Measurements from ENCODE around the gene SPATA6L. TPM values are rescaled to one million over a fixed set of nuclear protein-coding genes. Genes with fewer than 3 reads are reported as not detected.

Gene SPATA6L
- total and polyA plus RNA-seq, 2 of the 13 experiments (the other 11 are each of a cell fraction or from before 2014, with no cell fraction given): 1.1 to 1.9 TPM

DNA sequence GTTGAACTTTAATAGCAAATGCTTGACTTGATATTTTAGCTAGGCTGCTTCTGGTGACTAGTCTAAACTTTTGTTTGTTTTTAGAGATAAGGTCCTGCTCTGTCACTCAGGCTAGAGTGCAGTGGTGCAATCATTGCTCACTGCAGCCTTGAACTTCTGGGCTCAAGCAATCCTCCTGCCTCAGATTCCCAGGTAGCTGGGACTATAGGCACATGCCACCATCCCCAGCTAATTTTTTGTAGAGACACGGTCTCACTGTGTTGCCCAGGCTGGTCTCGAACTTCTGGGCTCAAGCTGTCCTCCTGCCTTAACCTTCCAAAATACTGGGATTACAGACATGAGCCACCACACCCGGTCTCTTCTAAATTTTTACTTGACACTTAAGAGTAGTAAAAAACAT is 33.8 kb upstream of the SPATA6L start (continued):
- no peak for TF ChIP-seq NONO (IDR thresholded peaks at IDR 0.05)
- TF ChIP-seq NONO (CRISPR knock-in tag; conservative IDR thresholded peaks at IDR 0.05): no peak; the same call in 1 of the 2 replicates
- 0 out of 2 replicates have a peak, but pooled peaks have one; percentile 42 for TF ChIP-seq KDM3A (CRISPR knock-in tag; IDR thresholded peaks at IDR 0.05; ENCODE audit: low read depth)
- TF ChIP-seq MIER2 (CRISPR knock-in tag; IDR thresholded peaks at IDR 0.05): no peak
- TF ChIP-seq HNF4G (IDR thresholded peaks at IDR 0.05; ENCODE audit: borderline replicate concordance, low read depth, low read length): peak; percentile 55; the same call in 1 of the 2 replicates
- TF ChIP-seq HNF4G (CRISPR knock-in tag; IDR thresholded peaks at IDR 0.05; ENCODE audit: borderline replicate concordance, low read depth): no peak
- TF ChIP-seq, protein P1, sequence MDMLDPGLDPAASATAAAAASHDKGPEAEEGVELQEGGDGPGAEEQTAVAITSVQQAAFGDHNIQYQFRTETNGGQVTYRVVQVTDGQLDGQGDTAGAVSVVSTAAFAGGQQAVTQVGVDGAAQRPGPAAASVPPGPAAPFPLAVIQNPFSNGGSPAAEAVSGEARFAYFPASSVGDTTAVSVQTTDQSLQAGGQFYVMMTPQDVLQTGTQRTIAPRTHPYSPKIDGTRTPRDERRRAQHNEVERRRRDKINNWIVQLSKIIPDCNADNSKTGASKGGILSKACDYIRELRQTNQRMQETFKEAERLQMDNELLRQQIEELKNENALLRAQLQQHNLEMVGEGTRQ (IDR thresholded peaks at IDR 0.05; ENCODE audit: low read depth, low read length): no peak
- TF ChIP-seq, protein P1 (CRISPR knock-in tag; IDR thresholded peaks at IDR 0.05; ENCODE audit: borderline replicate concordance): no peak
- no peak for TF ChIP-seq NFE2L2 (IDR thresholded peaks at IDR 0.05; ENCODE audit: low read length)
- no peak for TF ChIP-seq ZNF891 (CRISPR knock-in tag; IDR thresholded peaks at IDR 0.05)
- 0 out of 2 replicates have a peak, but pooled peaks have one; percentile 47 for TF ChIP-seq ZNF12 (CRISPR knock-in tag; IDR thresholded peaks at IDR 0.05)
- no peak for TF ChIP-seq MLLT10 (CRISPR knock-in tag; IDR thresholded peaks at IDR 0.05)
- no peak for TF ChIP-seq KDM4B (CRISPR knock-in tag; IDR thresholded peaks at IDR 0.05)
- TF ChIP-seq MEIS1 (CRISPR knock-in tag; IDR thresholded peaks at IDR 0.05; ENCODE audit: borderline replicate concordance): peak; percentile 81; the same call in 1 of the 2 replicates
- TF ChIP-seq CEBPG (CRISPR knock-in tag; IDR thresholded peaks at IDR 0.05): peak; percentile 96
- TF ChIP-seq ARHGAP35 (CRISPR knock-in tag; IDR thresholded peaks at IDR 0.05; ENCODE audit: borderline replicate concordance): no peak
- TF ChIP-seq HOXA7 (CRISPR knock-in tag; IDR thresholded peaks at IDR 0.05): no peak
- TF ChIP-seq, protein P2, sequence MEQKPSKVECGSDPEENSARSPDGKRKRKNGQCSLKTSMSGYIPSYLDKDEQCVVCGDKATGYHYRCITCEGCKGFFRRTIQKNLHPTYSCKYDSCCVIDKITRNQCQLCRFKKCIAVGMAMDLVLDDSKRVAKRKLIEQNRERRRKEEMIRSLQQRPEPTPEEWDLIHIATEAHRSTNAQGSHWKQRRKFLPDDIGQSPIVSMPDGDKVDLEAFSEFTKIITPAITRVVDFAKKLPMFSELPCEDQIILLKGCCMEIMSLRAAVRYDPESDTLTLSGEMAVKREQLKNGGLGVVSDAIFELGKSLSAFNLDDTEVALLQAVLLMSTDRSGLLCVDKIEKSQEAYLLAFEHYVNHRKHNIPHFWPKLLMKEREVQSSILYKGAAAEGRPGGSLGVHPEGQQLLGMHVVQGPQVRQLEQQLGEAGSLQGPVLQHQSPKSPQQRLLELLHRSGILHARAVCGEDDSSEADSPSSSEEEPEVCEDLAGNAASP (CRISPR knock-in tag; IDR thresholded peaks at IDR 0.05; ENCODE audit: borderline replicate concordance): peak; percentile 80; the same call in 1 of the 2 replicates
- TF ChIP-seq, protein P3, sequence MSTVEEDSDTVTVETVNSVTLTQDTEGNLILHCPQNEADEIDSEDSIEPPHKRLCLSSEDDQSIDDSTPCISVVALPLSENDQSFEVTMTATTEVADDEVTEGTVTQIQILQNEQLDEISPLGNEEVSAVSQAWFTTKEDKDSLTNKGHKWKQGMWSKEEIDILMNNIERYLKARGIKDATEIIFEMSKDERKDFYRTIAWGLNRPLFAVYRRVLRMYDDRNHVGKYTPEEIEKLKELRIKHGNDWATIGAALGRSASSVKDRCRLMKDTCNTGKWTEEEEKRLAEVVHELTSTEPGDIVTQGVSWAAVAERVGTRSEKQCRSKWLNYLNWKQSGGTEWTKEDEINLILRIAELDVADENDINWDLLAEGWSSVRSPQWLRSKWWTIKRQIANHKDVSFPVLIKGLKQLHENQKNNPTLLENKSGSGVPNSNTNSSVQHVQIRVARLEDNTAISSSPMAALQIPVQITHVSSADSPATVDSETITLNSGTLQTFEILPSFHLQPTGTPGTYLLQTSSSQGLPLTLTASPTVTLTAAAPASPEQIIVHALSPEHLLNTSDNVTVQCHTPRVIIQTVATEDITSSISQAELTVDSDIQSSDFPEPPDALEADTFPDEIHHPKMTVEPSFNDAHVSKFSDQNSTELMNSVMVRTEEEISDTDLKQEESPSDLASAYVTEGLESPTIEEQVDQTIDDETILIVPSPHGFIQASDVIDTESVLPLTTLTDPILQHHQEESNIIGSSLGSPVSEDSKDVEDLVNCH (CRISPR knock-in tag; IDR thresholded peaks at IDR 0.05): no peak
- peak; percentile 70; the same call in 1 of the 2 replicates for TF ChIP-seq FOXK1 (CRISPR knock-in tag; IDR thresholded peaks at IDR 0.05; ENCODE audit: borderline replicate concordance, low read depth)
- no peak for TF ChIP-seq PRPF4 (IDR thresholded peaks at IDR 0.05; ENCODE audit: low read depth, low read length, poor library complexity, severe bottlenecking)
- no peak for TF ChIP-seq ZMYM2 (CRISPR knock-in tag; IDR thresholded peaks at IDR 0.05)
- no peak for TF ChIP-seq MYNN (CRISPR knock-in tag; IDR thresholded peaks at IDR 0.05; ENCODE audit: low read depth)
- TF ChIP-seq MED1 (CRISPR knock-in tag; IDR thresholded peaks at IDR 0.05): peak; percentile 78
- TF ChIP-seq, protein P4, sequence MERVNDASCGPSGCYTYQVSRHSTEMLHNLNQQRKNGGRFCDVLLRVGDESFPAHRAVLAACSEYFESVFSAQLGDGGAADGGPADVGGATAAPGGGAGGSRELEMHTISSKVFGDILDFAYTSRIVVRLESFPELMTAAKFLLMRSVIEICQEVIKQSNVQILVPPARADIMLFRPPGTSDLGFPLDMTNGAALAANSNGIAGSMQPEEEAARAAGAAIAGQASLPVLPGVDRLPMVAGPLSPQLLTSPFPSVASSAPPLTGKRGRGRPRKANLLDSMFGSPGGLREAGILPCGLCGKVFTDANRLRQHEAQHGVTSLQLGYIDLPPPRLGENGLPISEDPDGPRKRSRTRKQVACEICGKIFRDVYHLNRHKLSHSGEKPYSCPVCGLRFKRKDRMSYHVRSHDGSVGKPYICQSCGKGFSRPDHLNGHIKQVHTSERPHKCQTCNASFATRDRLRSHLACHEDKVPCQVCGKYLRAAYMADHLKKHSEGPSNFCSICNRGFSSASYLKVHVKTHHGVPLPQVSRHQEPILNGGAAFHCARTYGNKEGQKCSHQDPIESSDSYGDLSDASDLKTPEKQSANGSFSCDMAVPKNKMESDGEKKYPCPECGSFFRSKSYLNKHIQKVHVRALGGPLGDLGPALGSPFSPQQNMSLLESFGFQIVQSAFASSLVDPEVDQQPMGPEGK (CRISPR knock-in tag; IDR thresholded peaks at IDR 0.05): 0 out of 2 replicates have a peak, but pooled peaks have one; percentile 46

Data from HepG2 (cell line).